Stimulated activated CD4-positive, alpha-beta T cell treated with anti-CD3 and anti-CD28 coated beads, Interleukin-15, amount 100 ng/mL, for 1 hour (primary cell): ENCODE measurements around the gene C11orf54.
"Not testable (repeated sequence)": the region's sequence is repeated elsewhere in the genome, so short reads cannot be mapped to it uniquely, and the experiment has no call there.

Source experiments
- DNase-seq, 2 donors: peaks; one replicate each; pipeline ENCODE4 v3.0.0-alpha.2; 2020; ENCODE audit warnings: low read depth in 1 of 2, low spot score in 1 of 2

The C11orf54 gene

GRCh38 chr11:93765551-93765950 lies 24.1 kb downstream of the C11orf54 start:
- DNase-seq, result no peak

- DNase-seq, result no peak
These were observed 25.0 kb downstream of the C11orf54 start for GRCh38 chr11:93766504-93766903.

DNA sequence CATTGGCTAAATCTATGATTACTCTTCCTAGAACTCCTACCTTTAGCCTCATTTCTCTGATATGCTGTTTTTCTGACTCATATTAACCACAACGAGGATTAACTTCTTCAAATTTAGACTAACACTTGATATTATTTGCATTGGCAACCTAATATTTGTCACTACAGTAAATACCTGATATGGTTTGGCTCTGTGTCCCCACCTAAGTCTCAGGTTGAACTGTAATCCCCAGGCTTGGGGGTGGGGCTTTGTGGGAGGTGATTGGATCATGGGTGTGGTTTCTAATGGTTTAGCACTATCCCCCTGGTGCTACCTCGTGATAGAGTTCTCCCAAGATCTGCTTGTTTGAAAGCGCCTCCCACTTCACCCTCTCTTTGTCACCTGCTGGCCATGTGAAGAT lies 25.5 kb downstream of the C11orf54 start:
- no peak for DNase-seq

DNA sequence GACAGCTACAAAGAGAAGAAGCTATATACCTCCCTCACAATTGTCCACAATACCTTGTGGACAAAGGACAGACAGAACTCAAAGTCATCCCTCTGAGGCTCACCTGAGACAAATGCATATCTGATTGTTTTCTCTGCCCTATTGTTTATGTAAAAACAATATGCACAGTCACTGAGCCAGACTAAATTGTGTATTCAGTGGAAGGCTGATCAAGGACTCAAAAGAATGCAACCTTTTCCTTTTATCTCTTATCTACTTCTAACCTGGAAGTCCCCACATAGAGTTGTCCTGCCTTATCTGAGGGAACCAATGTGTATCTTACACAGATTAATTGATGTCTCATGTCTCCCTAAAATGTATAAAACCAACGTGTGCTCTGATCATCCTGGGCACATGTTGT lies 28.7 kb downstream of the C11orf54 start:
- no peak for DNase-seq

GRCh38 chr11:93772123-93772522 lies 30.7 kb downstream of the C11orf54 start:
- no peak for DNase-seq

- no peak for DNase-seq
These were observed 31.6 kb downstream of the C11orf54 start for GRCh38 chr11:93773045-93773477.

DNA sequence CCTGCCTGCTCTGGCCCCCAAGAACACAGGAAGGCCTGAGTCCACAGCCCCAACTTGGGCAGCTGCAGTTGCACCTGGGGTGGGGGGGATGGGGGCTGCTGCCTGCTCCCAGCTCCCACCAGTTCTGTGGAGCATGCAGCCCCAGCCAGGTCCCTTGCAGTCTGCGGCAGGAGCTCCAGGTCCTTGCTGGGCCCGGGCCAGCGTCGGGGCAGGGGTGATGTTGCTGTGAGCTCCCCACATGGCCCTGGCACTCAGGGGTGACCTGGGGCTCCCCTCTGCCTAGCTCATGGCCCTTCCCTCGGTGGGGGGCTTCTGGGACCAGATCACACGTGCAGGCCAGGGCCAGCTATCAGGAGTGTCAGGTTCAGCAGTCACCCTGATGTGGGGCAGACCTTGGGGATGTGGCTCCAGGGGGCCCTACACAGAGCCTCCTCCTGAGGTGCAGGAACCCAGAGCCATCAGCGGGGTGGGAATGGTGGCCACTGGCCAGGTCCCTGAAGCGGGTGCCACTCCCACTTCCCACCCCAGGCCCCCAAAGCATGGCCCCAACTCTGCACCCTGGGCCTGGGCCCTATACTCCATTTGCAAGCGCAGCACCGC lies 32.2 kb downstream of the C11orf54 start:
- DNase-seq, result no peak

- not testable (repeated sequence) for DNase-seq
These were observed 33.1 kb downstream of the C11orf54 start for GRCh38 chr11:93774560-93774959.

DNA sequence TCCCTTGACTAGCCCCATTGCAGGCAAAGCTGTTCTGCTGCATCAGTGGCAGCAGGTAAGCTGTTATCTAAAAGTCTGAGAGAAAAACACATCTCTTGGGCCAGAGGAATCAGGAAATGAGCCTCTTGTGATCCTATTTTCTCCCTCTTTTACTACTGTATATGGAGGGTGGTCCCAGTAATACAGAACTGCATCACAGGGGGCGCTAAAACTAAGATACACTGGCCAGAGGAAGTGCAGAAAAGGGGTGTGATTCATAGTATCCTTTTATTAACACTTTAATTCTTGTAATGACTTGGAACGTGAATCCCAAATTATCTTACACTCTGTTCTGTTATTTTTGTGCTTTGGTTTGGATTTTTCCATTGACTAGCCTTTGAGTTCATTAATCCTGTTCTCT lies 33.8 kb downstream of the C11orf54 start:
- no peak for DNase-seq

GRCh38 chr11:93783362-93783761 lies 41.9 kb downstream of the C11orf54 start:
- DNase-seq, result no peak

DNA sequence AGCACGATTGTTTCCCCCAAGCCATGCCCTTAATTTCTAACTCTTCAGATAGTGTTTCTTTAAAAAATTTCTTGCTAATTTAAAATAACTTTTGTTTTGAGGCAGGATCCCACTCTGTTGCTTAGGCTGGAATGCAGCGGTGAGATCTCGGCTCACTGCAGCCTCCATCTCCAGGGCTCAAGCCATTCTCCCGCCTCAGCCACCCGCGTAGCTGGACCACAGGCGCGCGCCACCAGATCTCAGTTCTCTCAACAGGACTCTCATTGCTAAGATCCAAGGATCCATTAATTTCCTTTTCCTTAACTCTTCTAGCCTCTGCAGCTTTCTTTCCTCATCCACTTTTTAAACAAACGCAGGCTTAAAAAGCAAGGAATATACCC lies 42.3 kb downstream of the C11orf54 start:
- no peak for DNase-seq

DNA sequence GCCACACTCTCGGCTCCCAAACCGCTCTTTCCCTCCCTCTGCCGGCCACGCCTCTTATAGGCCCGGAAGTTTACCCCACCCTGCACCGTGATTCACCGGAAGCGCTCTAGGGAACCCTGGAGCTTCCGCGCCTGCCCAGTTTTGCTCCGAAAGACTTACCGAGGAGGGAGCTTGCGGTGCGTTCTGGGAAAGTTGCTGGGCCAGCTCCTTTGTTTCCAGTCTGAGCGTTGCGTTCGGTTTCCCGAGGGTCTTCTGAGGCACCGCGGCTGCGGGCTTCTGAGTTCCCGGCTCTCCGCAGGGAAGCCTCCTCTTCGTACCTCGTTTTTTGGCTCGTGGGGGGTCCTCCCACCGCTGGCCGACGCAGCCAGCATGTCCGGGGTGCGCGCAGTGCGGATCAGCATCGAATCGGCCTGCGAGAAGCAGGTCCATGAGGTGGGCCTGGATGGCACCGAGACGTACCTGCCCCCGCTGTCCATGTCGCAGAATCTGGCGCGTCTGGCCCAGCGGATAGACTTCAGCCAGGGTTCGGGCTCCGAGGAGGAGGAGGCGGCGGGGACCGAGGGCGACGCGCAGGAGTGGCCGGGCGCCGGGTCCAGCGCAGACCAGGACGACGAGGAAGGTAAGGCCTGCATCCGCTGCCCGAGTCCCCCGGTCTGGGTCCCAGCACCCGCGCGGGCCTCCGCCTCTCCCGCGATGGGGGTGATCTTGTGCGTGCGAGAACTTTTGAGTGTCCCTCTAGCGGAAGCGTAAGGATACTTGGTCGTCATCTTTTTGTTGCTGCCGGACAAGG lies 42.9 kb downstream of the C11orf54 start, which contains the start of gene MED17:
Gene MED17 (plus strand): TSS at position 138 of the 790 bp plus-strand sequence. CDS start 232 bp downstream, at position 370.
- peak; percentile 71 to 80 for DNase-seq

DNA sequence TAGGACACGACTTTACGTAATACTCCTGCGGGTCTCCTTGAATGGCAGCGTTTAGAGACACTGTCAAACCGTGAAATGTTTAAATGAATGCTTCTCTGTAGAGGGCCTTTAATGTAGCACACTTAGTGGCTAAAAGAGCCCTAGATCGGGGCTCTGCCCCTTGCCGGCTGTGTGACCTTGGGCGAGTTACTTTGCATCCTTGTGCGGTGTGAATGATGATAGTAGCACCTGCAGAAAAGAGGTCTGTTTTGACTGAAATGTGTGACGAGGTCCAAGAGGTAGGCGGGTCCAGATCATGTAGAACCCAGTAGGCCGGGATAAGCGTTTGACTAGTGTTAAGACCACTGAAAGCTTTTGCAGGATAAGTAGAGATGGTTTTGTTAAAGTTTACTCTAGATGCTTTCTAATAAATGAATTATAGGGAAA lies 43.5 kb downstream of the C11orf54 start:
- no peak for DNase-seq

DNA sequence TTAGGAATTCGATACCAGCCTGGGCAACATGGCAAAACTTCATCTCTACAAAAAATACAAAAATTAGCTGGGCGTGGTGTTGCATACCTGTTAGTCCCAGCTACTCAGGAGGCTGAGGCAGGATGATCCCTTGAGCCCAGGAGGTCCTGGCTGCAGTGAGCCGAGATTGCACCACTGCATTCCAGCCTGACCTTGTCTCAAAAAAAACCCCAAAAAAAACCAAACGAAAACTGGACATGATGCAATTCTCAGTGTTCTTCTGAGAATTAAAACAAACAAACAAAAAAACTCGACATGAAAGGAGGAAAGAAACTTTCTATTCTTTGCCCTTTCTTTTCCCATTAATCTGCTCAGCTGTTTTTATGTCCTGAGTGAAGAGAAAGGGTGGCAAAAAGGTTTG lies 50.0 kb downstream of the C11orf54 start:
- DNase-seq, result no peak

- DNase-seq, result no peak
These were observed 55.2 kb downstream of the C11orf54 start for GRCh38 chr11:93796441-93797231.

DNA sequence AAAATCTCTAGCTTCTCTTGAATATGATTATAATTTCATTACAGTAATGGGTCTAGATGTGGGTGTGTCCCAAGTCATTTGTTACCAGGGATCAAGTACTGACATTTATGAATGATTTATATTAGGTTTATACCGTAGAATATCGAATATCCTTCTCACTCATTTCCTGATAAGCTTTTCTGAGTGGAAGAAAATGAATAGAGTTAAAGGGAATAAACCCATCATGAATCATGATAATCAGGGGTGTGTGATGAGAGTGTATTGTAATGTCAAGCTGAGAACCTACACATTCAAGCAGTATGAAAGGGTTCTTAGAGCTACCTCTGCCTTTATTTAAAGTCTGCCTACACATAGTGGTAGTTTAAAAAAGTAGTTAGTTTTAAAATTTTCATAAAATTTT lies 59.9 kb downstream of the C11orf54 start:
- no peak for DNase-seq

DNA sequence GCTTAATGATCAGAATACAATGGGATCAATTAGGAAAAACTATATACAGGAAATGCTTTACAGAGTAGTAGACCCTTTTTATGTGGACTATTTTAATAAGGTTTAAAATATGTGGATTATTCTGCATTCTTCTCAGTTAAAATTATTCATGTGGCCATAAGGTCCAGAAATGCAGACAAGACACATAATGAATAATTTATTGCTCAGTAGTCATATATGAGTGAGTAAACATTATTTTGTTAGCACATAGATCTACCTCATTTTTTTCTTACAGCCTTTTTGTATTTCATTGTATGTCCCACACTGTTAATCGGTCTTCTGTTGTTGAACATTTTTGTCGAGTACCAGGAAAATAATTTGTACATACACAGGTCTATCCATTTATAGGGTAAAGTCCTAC lies 63.4 kb downstream of the C11orf54 start:
- DNase-seq, result no peak

DNA sequence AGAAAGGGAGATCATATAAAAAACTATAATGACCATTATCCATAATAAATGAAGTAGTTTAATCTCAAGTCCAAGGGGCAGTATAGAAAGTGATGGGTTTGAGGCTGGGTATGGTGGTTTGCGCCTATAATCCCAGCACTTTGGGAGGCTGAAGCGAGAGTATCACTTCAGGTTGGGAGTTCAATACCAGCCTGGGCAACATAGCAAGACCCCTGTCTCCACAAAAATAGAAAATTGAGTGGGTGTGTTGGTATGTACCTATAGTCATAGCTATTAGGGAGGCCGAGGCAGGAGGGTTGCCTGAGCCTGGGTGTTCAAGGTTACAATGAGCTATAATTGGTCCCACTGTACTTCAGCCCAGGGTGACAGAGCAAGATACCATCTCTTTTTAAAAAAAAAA lies 66.5 kb downstream of the C11orf54 start:
- no peak for DNase-seq

GRCh38 chr11:93813974-93814373 lies 72.5 kb downstream of the C11orf54 start:
- no peak for DNase-seq
